ENCODE results near the gene STX3. TPM values are rescaled to one million over a fixed set of nuclear protein-coding genes. Genes with fewer than 3 reads are reported as not detected.

Gene STX3
- total and polyA plus RNA-seq, 2 donors (not counting 1 experiment from before 2014, with no cell fraction given): 7.6 to 16.6 TPM

- intact Hi-C loops (cut with micrococcal nuclease): loop anchor here (5.0 kb wide), 3 partner anchors 41 to 261 kb away; partner anchors contain the start of gene PATL1
- no peaks in the 10 kb centered on the region for H4K20me1 ChIP-seq (ENCODE audit: control insufficient read depth, insufficient read depth, low read length, poor library complexity, severe bottlenecking)
- WGBS (ENCODE audit: insufficient coverage): 100% methylated on average over 1 of the region's 1 CpG
- CTCF ChIA-PET: no interaction called here
- peaks cover 3% of the 10 kb centered on the region for H3K79me2 ChIP-seq (ENCODE audit: control insufficient read depth, insufficient read depth, low read length)
- peaks cover 0 to 6% (median 0%) of the 10 kb centered on the region in 3 donors for H3K9me3 ChIP-seq (ENCODE audit: control extremely low read depth in 1 of 3, control insufficient read depth in 2 of 3, insufficient read depth in 1 of 3, low read length in 2 of 3)
- Mint-ChIP-seq H3K27ac (no peak overlapping the region), H3K27me3 (peaks cover 7% of the 10 kb centered on the region), H3K4me1 (peaks cover 25% of the 10 kb centered on the region), H3K4me3 (no peak overlapping the region), H3K9me3 (ENCODE audit: insufficient read depth) (no peaks in the 10 kb centered on the region)
- no peak for ATAC-seq (ENCODE audit: low read depth)
- no peak overlapping the region for H2AFZ ChIP-seq (ENCODE audit: insufficient read depth, low read depth, low read length, poor library complexity, severe bottlenecking)
- no peak overlapping the region for H3K27ac ChIP-seq (ENCODE audit: low read length in 2 of 2)
- DNase-seq: no peak
- H3K27me3 ChIP-seq (replicated peaks in 1 of 4; ENCODE audit: control extremely low read depth in 1 of 4, control insufficient read depth in 3 of 4, insufficient read depth in 4 of 4, low read length in 3 of 4): no peaks in the 10 kb centered on the region
- H3K9ac ChIP-seq (ENCODE audit: low read length): no peak overlapping the region
- H3K36me3 ChIP-seq (replicated peaks in 1 of 2; ENCODE audit: control extremely low read depth in 1 of 2, control insufficient read depth in 1 of 2, extremely low read depth in 1 of 2, insufficient read depth in 2 of 2, low read length in 1 of 2): no peaks in the 10 kb centered on the region
- POLR2A ChIA-PET: interaction anchor here (0.7 kb wide), 1 partner anchor 201 kb away, joined by 5 read pairs; no protein-coding TSS in a partner anchor
- H3K4me2 ChIP-seq (replicated peaks; ENCODE audit: low read depth, low read length, poor library complexity, severe bottlenecking): no peak overlapping the region
- TF ChIP-seq EZH2 (IDR thresholded peaks at IDR 0.05; ENCODE audit: borderline replicate concordance, insufficient read depth, low read depth, low read length, poor library complexity, severe bottlenecking): no peak
- no peak for TF ChIP-seq CTCF (IDR thresholded peaks at IDR 0.05)
- H3K4me1 ChIP-seq (ENCODE audit: control insufficient read depth in 2 of 2, insufficient read depth in 2 of 2, low read length in 2 of 2): peaks cover 14 to 18% of the 10 kb centered on the region in 2 donors
- no peak overlapping the region for H3K4me3 ChIP-seq (ENCODE audit: control extremely low read depth in 1 of 5, extremely low read depth in 1 of 5, insufficient read depth in 1 of 5, low read depth in 2 of 5, low read length in 4 of 5)
Measured at GRCh38 chr11:59813364-59813763, 58.2 kb downstream of the STX3 start.

GRCh38 chr11:59814021-59814420, 58.8 kb downstream of the STX3 start:
- Mint-ChIP-seq H3K27ac (no peak overlapping the region), H3K27me3 (peaks cover 7% of the 10 kb centered on the region), H3K4me1 (peaks cover 31% of the 10 kb centered on the region), H3K9me3 (ENCODE audit: insufficient read depth) (no peaks in the 10 kb centered on the region), H3K4me3 (no peak overlapping the region)
- Histone ChIP-seq H3K36me3 (replicated peaks in 1 of 2; ENCODE audit: control extremely low read depth in 1 of 2, control insufficient read depth in 1 of 2, extremely low read depth in 1 of 2, insufficient read depth in 2 of 2, low read length in 1 of 2) (no peaks in the 10 kb centered on the region), H3K9ac (ENCODE audit: low read length) (no peak overlapping the region), H3K4me1 (ENCODE audit: control insufficient read depth in 2 of 2, insufficient read depth in 2 of 2, low read length in 2 of 2) (peaks cover 21 to 25% of the 10 kb centered on the region in 2 donors), H3K4me2 (replicated peaks; ENCODE audit: low read depth, low read length, poor library complexity, severe bottlenecking) (no peak overlapping the region), H3K27me3 (replicated peaks in 1 of 4; ENCODE audit: control extremely low read depth in 1 of 4, control insufficient read depth in 3 of 4, insufficient read depth in 4 of 4, low read length in 3 of 4) (no peaks in the 10 kb centered on the region), H3K79me2 (ENCODE audit: control insufficient read depth, insufficient read depth, low read length) (peaks cover 3% of the 10 kb centered on the region), H3K27ac (ENCODE audit: low read length in 2 of 2) (no peak overlapping the region), H3K4me3 (ENCODE audit: control extremely low read depth in 1 of 5, extremely low read depth in 1 of 5, insufficient read depth in 1 of 5, low read depth in 2 of 5, low read length in 4 of 5) (no peak overlapping the region), H4K20me1 (ENCODE audit: control insufficient read depth, insufficient read depth, low read length, poor library complexity, severe bottlenecking) (no peaks in the 10 kb centered on the region), H3K9me3 (ENCODE audit: control extremely low read depth in 1 of 3, control insufficient read depth in 2 of 3, insufficient read depth in 1 of 3, low read length in 2 of 3) (peaks cover 0 to 6% (median 0%) of the 10 kb centered on the region in 3 donors), H2AFZ (ENCODE audit: insufficient read depth, low read depth, low read length, poor library complexity, severe bottlenecking) (no peak overlapping the region)
- ATAC-seq (ENCODE audit: low read depth): no peak
- no CpG with 5 or more reads among the region's 1 CpG for WGBS (ENCODE audit: insufficient coverage)
- ChIA-PET POLR2A (interaction anchor here (0.7 kb wide), 1 partner anchor 202 kb away, joined by 5 read pairs; no protein-coding TSS in a partner anchor), CTCF (no interaction called here)
- intact Hi-C loops (cut with micrococcal nuclease): loop anchor here (5.0 kb wide), 3 partner anchors 42 to 262 kb away; partner anchors contain the start of gene PATL1
- TF ChIP-seq EZH2 (IDR thresholded peaks at IDR 0.05; ENCODE audit: borderline replicate concordance, insufficient read depth, low read depth, low read length, poor library complexity, severe bottlenecking) (no peak), CTCF (IDR thresholded peaks at IDR 0.05) (no peak)
- no peak for DNase-seq

All from B cell (primary cell).